H4 (cell line): ENCODE measurements around the gene COL5A1. TPM values are rescaled to one million over a fixed set of nuclear protein-coding genes. Genes with fewer than 3 reads are reported as not detected.
"Not testable (repeated sequence)": the region's sequence is repeated elsewhere in the genome, so short reads cannot be mapped to it uniquely, and the experiment has no call there.

Source experiments
- DNase-seq: peaks from one replicate; pipeline ENCODE4 v3.0.0-alpha.2; 2015; ENCODE audit warnings: low spot score
- total RNA-seq: library from RNA; depleted of rRNA; stranded (reverse); fragments of >200 nt; shearing (Covaris generic); gene quantifications from 2 replicates; pipeline ENCODE4 v1.2.3, GENCODE V29; 2014

COL5A1 gene
- total RNA-seq, 1 experiment from 2014 or later, result 32.1 TPM

DNA sequence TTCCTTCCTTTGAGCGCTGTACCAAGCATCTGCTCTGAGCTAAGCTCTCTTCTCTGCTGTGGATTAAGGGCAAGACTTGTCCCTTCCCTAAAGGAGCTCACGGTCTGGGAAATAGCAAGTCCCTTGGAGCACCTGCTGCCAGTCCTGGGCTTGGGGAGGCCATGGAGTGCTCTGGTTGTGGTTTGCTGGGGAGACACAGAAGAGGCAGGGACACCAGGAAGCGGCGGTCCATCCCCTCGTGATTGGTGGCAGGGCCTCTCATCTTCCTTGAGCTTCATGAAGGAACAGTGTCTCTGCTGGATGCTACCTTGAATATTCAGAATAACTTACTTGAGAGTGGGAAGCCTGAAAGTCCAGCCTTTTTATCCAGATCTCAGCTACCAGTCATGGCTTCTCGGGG is 35.3 kb downstream of the COL5A1 start:
- DNase-seq, result no peak

DNA sequence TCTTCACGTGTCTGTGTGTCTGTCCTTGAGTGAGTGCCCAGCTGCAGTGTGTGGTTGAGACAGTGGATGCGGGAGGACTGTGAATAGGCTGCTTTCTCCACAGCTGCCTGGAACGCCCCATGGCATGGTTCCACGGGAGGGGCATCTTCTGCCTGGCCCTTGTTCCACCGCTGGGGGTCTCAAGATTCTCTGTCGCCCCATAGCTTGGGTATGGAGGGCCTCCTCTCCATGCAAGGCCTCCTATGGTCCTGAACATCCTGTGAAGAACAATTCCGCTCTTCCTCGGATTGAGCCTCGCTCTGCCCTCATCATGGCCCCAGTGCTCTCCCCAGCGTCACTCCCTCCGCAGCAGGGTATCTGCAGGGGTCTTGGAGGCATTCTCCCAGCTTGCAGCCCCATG is 36.1 kb downstream of the COL5A1 start:
- DNase-seq, result no peak

DNA sequence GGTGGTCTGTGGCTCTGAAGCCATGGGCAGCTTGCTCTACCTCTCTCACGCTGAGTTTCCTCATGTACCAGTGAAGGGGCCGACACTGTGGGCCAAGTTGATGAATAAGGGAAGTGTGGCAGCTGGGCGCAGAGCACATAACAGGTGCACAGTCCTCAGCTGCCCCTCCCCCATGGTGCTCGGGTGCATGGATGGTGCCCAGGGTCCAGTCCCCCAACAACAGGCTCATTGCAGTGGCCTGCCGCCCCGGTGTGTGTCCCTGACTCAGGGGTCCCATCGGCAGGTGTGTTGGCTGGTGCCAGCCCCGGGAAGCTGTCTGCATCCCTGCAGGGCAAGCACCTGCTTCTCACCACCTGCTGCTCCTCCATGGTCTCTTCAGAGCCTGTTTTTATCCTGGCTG is 36.6 kb downstream of the COL5A1 start:
- DNase-seq, result no peak

DNA sequence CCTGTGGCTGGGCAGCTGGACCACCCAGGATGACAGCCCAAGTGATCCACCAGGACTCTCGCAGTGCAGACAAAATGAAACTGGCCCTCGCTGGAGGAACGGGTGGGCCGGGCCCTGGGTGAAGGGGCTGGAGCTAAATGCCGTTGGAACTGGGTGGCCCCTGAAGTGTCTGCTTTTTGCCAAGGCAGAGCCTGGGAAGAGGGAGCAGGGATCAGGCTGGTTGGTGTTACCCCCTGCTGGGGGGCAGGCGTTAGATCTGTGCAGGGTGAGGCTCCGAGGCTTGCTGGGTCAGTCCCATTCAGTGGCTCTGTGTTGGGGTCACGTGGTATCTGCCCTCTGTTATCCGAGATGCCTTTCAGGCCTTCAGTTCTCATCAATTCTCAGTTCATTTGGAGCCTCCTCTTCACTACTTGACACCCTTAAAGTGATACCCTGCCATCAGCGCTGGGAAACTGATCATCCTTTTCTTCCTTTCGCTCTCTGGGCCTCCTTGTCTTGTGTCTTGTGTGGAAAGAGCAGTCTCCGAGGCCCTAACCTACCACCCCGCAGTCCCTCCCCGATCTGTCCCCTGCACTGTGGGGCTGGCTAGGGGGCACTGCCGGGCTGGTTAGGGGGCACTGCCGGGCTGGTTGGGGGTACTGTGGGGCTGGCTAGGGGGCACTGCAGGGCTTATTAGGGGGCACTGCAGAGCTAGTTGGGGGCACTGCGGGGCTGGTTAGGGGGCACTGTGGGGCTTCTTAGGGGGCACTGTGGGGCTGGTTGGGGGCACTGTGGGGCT is 37.3 kb downstream of the COL5A1 start:
- no peak for DNase-seq

DNA sequence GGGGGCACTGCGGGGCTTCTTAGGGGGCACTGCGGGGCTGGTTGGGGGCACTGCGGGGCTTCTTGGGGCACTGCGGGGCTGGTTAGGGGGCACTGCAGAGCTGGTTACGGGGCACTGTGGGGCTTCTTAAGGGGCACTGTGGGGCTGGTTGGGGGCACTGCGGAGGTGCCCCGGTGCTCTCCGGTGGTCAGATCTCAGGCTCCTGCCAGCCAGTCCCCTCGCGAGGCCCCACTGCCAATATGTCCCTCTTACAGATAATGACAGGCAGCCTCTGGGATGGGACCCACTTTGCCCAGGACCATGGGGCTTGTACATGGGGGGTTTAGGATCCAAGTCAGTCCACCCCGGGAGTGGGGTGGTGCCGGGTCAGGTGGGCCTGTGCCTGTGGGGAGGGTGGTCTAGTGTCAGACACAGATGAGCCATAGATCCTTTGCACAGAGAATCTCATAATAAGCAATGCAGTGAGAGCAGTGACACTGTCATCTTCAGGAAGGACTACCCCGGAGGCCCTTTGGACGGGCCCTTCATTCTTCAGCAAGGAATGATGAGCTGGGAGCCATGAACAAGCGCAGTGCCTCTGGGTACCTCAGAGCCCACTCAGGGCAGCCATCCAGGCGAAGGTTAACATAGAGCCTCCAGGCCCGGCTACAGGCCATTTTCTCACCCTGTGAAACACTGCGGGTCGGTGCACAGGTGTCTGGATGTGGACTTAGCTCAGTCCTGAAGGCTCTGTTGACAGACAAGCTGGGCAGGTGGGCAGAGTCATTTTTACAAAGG is 38.2 kb downstream of the COL5A1 start:
- DNase-seq, result no peak

DNA sequence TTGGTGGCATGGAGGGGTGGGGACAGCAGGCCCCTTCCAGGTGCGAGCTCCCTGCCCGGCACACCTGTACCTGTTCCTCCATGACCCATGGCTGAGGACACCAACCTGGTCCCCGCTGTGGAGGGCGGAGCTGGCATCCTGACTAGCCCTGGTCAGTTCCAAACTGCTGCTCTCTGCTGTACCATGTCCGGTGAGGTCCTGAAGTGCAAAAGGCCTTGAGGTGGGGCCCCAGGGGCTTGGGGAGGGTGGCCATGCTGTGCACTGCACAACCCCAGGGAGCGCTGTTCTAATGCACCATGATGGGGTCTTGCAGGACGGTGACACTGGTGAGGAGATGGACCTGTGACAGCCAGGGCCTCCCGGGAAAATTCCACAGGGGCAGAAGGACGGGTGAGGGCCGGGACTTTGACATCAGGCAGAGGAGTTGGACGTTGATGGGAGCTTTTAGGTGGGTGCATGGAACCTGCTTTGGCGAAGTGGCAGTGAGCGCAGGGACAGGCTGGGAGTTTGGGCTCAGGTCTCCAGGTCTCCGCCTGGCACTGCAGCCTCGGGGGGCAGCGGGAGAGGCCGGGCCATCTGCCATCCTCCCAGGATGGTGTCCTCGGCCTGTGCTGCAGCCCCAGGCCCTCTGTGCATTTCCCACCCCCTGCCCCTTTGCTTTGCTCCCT is 38.9 kb downstream of the COL5A1 start:
- no peak for DNase-seq

DNA sequence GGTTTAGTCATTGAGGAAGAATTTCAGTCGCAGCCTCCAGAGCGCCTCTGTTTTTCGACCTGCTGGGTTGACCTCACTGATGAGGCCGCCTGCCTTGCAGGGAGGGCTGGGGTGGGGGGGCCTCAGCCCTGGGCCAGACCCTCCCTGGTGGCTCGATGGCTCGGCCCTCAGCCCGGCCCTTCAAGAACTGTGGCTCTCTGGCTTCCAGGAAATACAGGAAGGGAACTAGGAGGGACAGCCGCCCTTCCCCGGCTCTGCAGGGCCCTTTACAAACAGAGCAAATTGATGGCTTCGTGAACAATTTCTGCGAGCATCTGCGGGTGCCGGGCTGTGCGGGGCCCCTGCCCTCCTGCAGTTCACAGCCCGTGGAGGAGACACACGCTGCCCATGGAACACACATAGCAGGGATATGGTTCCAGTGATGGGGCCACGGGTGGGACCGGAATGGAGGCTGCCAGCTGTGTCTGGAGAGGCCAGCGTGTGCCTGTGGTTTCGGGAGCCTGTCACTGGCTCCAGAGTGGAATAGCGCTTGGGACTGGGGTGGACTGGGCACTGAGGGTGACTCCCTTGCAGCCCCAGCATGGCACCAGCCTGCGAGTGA is 39.6 kb downstream of the COL5A1 start:
- DNase-seq, result no peak

DNA sequence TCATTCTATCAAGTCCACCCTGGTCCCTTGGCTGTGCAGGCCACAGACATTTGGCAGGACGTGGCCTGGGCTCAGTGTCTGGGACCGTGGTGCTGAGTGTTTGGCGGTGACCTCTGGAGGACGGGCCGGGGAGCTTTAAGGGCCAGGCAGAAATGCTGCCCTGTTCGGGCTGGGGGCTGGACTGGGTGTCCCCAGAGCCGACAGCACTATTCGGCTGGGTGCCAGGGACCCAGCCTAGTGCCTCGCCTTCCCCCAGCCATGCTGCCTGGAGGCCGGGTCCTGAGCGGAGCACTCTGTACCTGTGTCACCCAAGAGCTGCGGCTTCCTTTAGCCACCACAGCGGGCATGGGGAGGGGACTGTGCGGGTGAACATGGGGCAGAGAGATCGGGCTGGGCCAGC is 40.4 kb downstream of the COL5A1 start:
- no peak for DNase-seq

DNA sequence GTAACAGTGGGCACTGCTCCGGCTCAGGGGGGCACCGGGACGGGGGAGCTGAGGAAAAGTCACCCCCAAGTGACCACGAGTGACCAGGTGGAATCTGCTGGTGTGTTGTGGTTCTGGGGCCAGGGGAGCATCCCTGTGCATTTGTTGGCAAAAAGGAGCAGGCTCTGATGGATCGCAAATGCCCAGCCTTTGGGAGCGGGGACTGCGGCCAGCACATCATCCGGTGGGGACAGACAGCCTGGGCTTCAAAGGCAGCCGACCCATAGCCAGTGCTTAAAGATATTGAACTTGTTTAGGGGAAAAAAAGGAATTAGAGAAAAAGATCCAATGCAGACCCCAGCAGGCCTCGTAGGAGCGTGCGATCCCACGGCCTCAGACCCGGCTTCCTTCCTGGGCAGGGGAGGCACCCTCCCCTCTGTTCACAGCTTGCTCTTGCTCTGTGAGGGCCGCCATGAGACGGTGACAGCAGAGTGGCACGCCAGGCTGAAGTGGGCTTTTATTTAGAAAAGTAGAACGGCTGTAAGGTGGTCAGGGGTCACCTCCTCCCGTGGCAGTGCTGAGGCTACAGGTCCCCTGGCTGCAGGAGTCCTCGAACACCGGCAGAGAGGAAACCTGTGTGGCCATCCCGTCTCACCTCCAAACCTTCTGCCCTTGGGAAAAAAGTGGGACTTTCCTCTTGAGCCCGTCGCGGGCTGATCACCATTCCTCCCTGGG is 41.2 kb downstream of the COL5A1 start:
- no peak for DNase-seq

DNA sequence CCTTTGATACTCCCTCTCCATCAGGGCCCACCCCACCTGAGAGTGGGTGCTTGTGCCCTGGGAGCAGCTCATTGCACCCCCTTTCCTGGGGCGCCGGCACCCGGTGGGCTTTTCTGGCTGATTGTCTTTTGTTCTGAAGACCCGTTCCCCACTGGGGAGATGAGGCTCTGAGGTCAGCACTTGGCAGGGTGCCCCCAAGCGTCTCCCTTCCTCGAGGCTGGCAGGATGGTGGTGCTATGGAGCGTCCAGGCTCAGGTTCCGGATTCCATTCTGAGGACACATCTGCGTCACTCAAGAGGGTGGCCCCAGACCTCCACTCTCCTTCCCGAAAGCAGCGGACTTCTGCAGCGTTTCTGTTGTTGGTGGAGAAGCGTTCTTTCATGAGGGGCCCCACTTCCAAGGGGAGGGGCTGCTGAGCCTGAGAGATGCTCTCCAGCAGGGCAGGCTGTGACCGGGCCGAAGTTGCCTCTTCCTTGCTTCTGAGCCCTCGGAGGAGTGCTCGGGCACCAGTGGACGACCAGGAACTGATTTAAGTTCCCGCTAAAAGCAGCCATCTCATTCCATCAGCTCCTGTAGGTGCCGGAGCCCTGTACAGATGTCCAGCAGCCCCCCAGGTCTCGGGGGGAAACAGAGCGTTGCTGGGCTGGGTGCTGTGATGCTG is 42.2 kb downstream of the COL5A1 start:
- DNase-seq, result no peak

DNA sequence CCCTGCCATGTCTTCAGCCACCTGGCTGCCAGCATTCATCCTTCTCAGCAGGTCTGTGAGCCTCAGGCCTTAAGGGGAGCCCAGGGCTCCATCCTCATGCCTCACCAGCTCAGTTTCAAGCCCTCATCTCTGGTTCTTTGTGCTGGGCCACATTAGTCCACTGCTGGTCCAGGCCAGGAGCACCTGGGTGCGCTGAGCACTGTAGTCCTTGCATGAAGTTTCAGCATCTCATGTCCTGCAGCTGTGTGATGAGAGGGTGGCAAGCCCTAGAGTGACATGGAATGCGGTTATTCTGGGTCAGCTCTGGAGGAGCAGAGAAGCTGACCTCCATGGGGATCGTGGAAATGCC is 42.7 kb downstream of the COL5A1 start:
- no peak for DNase-seq

DNA sequence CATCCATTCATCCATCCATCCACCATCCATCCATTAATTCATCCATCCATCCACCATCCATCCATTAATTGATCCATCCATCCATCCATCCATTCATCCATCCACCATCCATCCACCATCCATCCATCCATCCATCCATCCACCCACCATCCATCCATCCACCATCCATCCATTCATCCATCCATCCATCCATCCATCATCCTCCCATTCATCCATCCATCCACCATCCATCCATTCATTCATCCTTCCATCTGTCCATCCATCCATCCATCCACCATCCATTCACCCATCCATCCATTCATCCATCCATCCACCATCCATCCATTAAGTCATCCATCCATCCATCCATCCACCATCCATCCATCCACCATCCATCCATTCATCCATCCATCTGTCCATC is 43.3 kb downstream of the COL5A1 start:
- DNase-seq, result not testable (repeated sequence)

DNA sequence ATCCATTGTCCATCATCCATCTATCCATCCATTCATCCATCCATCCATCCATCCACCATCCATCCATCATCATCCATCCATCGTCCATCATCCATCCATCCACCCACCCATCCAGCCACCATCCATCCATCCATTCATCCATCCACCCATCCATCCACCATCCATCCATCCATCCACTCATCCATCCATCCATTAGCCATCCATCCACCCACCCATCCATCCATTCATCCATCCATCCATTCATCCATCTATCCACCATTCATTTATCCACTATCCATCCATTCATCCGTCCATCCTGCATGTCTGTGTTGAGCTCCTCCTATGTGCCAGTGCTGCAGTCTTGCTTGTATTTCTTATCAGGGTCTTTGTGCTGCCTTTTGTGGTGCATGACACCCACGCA is 44.2 kb downstream of the COL5A1 start:
- DNase-seq, result no peak

DNA sequence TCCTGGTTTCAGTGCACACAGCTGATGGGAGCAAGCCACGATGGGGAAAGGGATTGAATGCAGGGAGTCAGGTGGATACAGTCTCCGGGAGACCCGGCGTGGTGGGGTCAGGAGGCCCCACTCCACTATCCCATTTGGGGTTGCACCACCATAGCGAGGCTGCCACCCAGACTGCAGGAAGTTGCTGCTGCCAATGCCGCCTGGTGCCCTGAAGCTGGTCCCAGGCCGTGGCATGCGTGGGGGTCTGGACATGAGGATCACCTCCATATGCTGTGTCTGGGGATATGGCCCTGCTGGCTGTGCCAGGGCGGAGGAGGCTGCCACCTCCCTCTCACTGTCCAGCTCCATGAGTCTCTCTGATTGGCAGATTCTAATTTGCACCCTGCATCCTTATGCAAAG is 45.3 kb downstream of the COL5A1 start:
- no peak for DNase-seq

DNA sequence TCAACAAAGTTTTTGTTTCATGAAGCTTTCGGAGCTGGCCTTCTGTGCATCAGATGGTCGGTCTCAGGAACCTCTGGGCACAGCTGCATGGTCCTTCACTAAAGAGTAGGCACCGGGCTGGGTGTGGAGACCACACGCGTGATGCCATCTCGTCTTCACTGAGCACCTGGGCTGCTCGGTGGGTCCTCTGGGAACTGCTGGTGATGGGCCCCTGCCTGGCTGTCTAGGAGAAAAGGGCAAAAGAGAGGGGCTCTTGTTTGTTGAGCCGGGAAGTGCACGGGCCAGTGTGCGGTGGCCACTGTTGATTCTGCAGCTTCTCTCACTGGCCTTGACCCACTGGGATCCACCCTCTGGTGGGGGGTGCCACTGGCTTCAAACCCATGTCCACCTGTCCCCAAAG is 46.0 kb downstream of the COL5A1 start:
- DNase-seq, result no peak

DNA sequence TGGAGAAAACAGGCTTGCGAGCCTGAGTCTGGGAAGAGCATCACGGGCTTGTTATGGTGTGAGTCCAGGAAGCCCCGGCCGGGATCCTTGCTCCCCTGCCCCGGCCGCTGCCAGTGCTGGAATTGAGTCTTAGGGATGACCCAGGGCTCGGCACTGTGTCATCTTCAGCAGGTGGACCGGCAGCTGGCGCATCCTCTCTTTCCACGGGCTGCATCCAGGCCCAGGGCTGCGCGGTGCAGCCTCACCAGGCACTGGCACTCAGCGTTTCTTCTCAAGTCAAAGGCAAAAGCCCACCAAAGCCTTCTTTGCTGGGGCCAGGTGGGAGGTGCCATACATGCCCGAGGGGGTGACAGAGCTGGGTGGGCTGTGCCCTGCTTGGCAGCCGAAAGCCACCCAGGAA is 46.6 kb downstream of the COL5A1 start:
- DNase-seq, result no peak

DNA sequence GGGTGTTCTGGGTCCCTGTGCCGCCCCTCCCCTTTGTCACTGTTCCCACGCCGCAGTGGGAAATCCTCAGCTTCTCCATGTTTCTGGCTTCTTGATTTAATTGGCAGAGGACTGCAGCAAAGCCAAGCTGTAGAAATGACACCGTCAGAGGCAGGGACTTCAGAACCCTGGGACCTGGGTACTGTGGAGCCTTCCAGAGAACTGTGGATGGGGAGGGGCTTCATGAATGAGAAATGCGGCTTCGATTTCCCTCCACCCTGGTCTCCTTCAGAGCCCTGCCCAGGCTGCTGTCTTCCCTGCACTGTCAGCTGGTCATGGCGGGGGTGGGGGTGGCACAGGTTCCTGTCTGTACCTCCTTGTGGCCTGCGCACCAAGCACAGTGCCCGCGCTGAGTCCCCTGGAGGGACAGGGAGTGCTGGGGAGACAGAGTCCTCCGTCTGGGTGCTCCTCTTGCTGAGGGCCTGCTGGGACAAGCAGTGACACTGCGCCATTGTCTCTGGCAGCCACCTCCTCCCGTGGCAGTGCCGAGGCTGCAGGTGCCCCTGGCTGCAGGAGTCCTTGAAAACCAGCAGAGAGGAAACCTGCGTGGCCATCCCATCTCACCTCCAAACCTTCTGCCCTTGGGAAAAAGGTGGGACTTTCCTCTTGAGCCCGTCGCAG is 47.2 kb downstream of the COL5A1 start:
- no peak for DNase-seq

DNA sequence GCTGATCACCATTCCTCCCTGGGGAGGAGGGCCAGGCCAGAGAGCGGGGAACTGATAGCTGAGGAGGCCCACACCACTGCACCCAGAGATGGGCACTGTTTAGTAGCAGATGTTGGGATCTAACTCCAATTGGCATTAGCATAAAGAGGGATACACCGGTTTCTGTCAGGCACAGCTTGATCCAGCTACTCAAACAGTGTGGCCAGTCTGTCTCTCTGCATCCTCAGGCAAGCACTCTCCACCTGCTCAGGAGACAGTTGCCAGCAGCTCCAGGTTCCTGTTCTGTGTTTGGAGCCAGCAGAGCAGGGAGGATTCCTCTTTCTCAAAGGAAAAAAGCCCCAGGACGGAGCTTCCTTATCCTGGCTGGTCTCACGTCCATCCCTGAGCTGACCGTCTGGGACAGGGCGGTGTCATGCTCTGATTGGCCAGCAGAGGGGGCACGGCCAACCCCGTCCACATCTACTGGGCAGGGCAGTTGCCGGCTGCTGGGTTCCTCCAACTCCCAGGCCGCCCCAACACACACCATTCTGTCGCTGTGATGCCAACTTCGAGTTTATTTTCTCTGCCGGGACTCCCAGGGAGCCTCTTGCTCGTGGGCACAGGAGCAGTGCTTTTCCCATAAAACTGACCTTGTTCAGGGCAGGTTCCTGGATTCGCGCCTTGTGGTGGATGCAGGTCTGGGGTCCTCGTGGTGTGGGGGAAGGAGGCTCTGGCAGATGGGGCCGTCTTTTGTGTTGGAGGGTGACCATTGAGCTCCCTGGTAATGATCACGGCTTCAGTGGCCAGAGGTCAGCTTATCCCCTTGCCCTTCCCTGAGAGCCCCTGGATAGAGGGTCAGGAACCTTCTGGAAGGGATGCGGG is 47.9 kb downstream of the COL5A1 start:
- peak; percentile 27 for DNase-seq

DNA sequence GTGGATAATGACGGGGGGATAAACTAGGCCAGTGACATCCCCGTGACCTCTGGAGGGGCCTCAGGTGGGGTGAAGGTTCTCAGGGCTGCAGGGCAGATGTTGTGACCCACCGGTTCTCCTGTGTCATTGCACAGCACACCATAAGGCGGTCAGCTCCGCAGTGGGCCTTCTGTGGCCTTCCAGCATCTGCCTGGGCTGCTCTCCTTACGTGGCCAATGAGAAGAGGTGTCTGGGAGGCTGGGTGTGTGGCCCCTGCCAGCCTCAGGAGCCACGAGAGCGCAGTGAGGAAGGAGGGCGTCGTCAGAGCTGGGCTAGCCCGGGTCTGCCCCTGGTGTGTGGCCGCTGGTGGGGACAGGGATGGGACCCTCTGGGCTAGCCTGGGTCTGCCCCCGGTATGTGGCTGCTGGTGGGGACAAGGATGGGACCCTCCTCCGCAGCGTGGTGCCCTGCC is 48.7 kb downstream of the COL5A1 start:
- DNase-seq, result no peak
